Panc1 (cell line): ENCODE data around the gene FAM118A. TPM values are rescaled to one million over a fixed set of nuclear protein-coding genes. Genes with fewer than 3 reads are reported as not detected.

Experiments used
- ATAC-seq: fragments of 200-7000 bp; cut with Tn5 transposase; 2 replicates; pipeline ENCODE4 v1.9.1; 2020; ENCODE audit warnings: mild to moderate bottlenecking, moderate library complexity
- BruUV-seq: library from RNA; stranded (reverse); fragments of 400-500 nt; replicated peaks from 2 replicates; lab custom pipeline; 2021; lab: Mats Ljungman, UMichigan
- CTCF ChIA-PET: fragments of 300-600 bp; sonication (Branson Sonifier 250); formaldehyde crosslinking; loops from one replicate; lab custom pipeline; 2022; ENCODE audit warnings: antibody characterized with exemption; lab: Charles Lee
- POLR2A ChIA-PET: fragments of 300-600 bp; sonication (Branson Sonifier 250); formaldehyde crosslinking; loops from one replicate; lab custom pipeline; 2022; ENCODE audit warnings: antibody characterized with exemption; lab: Charles Lee
- DNase-seq: peaks from one replicate; pipeline ENCODE4 v3.0.0-alpha.2; 2010; ENCODE audit warnings: low read depth, low spot score
- H3K27ac ChIP-seq: 2 replicates; pipeline ENCODE4 v1.5.1; 2011; ENCODE audit warnings: mild to moderate bottlenecking, low read length, inconsistent platforms
- H3K27me3 ChIP-seq: fragments of 200-500 bp; sonication (Bioruptor generic); 2 replicates; pipeline ENCODE4 v1.6.0; 2014; ENCODE audit warnings: low read length, inconsistent platforms; ENCODE audit not compliant: control insufficient read depth, insufficient read depth
- H3K36me3 ChIP-seq: fragments of 200-500 bp; sonication (Bioruptor generic); 2 replicates; pipeline ENCODE4 v1.5.1; 2014; ENCODE audit warnings: inconsistent platforms, mild to moderate bottlenecking, low read length, moderate library complexity; ENCODE audit not compliant: control insufficient read depth, insufficient read depth
- H3K4me1 ChIP-seq: 2 replicates; pipeline ENCODE4 v1.5.1; 2011; ENCODE audit warnings: inconsistent platforms, mild to moderate bottlenecking, low read length, moderate library complexity; ENCODE audit not compliant: control insufficient read depth, insufficient read depth
- H3K4me3 ChIP-seq, 2 experiments: 2 replicates each; pipeline ENCODE4 v1.5.1; 2011 to 2012; ENCODE audit warnings: low read depth in 2 of 2, low read length in 2 of 2, mild to moderate bottlenecking in 2 of 2, inconsistent platforms in 1 of 2, moderate library complexity in 1 of 2
- H3K9me3 ChIP-seq: fragments of 200-500 bp; sonication (Bioruptor generic); 2 replicates; pipeline ENCODE4 v1.5.1; 2014; ENCODE audit warnings: low read depth, mild to moderate bottlenecking, inconsistent platforms, low read length, moderate library complexity; ENCODE audit not compliant: control insufficient read depth, insufficient read depth
- CTCF ChIP-seq: fragments of 450-650 bp; IDR thresholded peaks from 2 replicates; pipeline ENCODE4 v1.5.1; 2017; ENCODE audit warnings: mild to moderate bottlenecking
- POLR2AphosphoS5 ChIP-seq: IDR thresholded peaks from 2 replicates; pipeline ENCODE4 v1.6.1; 2012; ENCODE audit warnings: mild to moderate bottlenecking, low read depth, low read length, moderate library complexity
- REST ChIP-seq, 2 experiments: IDR thresholded peaks; 2 replicates each; pipeline ENCODE4 v1.6.1; 2011 to 2012; ENCODE audit warnings: low read depth in 2 of 2, control low read depth in 1 of 2, low read length in 1 of 2, mild to moderate bottlenecking in 1 of 2, moderate library complexity in 1 of 2; ENCODE audit not compliant: insufficient read depth in 1 of 2
- SIN3A ChIP-seq: IDR thresholded peaks from 2 replicates; pipeline ENCODE4 v1.6.1; 2012; ENCODE audit warnings: low read depth, mild to moderate bottlenecking, low read length, moderate library complexity, borderline replicate concordance; ENCODE audit not compliant: insufficient read depth
- TCF7L2 ChIP-seq: IDR thresholded peaks from 2 replicates; pipeline ENCODE4 v1.6.1; 2011; ENCODE audit warnings: mild to moderate bottlenecking, low read depth, low read length, inconsistent platforms
- in situ Hi-C: cut with HindIII; loops from 2 replicates; pipeline ENCODE4 v1.10.0; 2016; ENCODE audit warnings: low sequenced_read_pairs, low pct_unique_long_range_greater_than_20kb
- intact Hi-C: fragments of 100-400 bp; cut with micrococcal nuclease; formaldehyde crosslinking; loops from one replicate; pipeline ENCODE4 v1.10.0; 2022; ENCODE audit not compliant: unreplicated experiment
- total RNA-seq: library from RNA; stranded (reverse); gene quantifications from one replicate; pipeline ENCODE4 v1.2.1, GENCODE V29; 2021; ENCODE audit not compliant: unreplicated experiment

Gene FAM118A
- total RNA-seq, 1 experiment from 2014 or later: 73.2 TPM

- Histone ChIP-seq H3K27me3 (peaks cover 4% of the 10 kb centered on the region; the same call in 1 of the 2 replicates), H3K4me3 (no peak overlapping the region), H3K4me1 (no peaks in the 10 kb centered on the region), H3K36me3 (no peaks in the 10 kb centered on the region), H3K9me3 (no peaks in the 10 kb centered on the region), H3K27ac (no peak overlapping the region)
- no TSS peak for BruUV-seq
- in situ Hi-C loops: no loop called here
- DNase-seq: no peak
- ChIA-PET CTCF (no interaction called here), POLR2A (no interaction called here)
- TF ChIP-seq REST (IDR thresholded peaks at IDR 0.05; ENCODE audit: insufficient read depth in 1 of 2, low read depth in 2 of 2, low read length in 1 of 2) (no peak), TCF7L2 (no peak), CTCF (no peak), POLR2AphosphoS5 (no peak), SIN3A (no peak)
- intact Hi-C loops: no loop called here
- no peak for ATAC-seq
Observed at GRCh38 chr22:45381348-45381747, 71.6 kb downstream of the FAM118A start.

GRCh38 chr22:45389546-45389945, 79.8 kb downstream of the FAM118A start:
- ChIA-PET CTCF (interaction anchor here (0.6 kb wide), 1 partner anchor 52 kb away, joined by 11 read pairs; no protein-coding TSS in a partner anchor), POLR2A (interaction anchor here (0.6 kb wide), 1 partner anchor 56 kb away, joined by 12 read pairs; no protein-coding TSS in a partner anchor)
- Histone ChIP-seq H3K36me3 (no peaks in the 10 kb centered on the region), H3K4me1 (no peaks in the 10 kb centered on the region), H3K9me3 (no peaks in the 10 kb centered on the region), H3K4me3 (no peak overlapping the region), H3K27me3 (peaks cover 4% of the 10 kb centered on the region; the same call in 1 of the 2 replicates), H3K27ac (no peak overlapping the region)
- no TSS peak for BruUV-seq
- in situ Hi-C loops (no loop called here), intact Hi-C loops (no loop called here)
- no peak for TF ChIP-seq POLR2AphosphoS5
- TF ChIP-seq TCF7L2: no peak
- TF ChIP-seq SIN3A: no peak
- TF ChIP-seq REST (IDR thresholded peaks at IDR 0.05; ENCODE audit: insufficient read depth in 1 of 2, low read depth in 2 of 2, low read length in 1 of 2): no peak
- DNase-seq (no peak), ATAC-seq (no peak)

Other genes with a start within 250 kb of the FAM118A start
- 52.1 TPM for gene NUP50, start 146.0 kb upstream of the FAM118A start, total RNA-seq
- 42.5 TPM for gene KIAA0930, start 69.0 kb upstream of the FAM118A start, total RNA-seq
- not detected for gene UPK3A, start 25.0 kb upstream of the FAM118A start, total RNA-seq
- gene SMC1B, start 103.7 kb downstream of the FAM118A start, total RNA-seq: 0.10 TPM
- 2.9 TPM for gene RIBC2, start 103.8 kb downstream of the FAM118A start, total RNA-seq
- 143 TPM for gene FBLN1, start 192.9 kb downstream of the FAM118A start, total RNA-seq